IPS-18a (cell line): ENCODE results near the gene ESR2.

Experiments
- H3K27ac ChIP-seq: one replicate; pipeline ENCODE4 v1.5.1; 2013; ENCODE audit warnings: low read length
- H3K27me3 ChIP-seq: one replicate; pipeline ENCODE4 v1.6.1; 2013; ENCODE audit warnings: mild to moderate bottlenecking, low read length; ENCODE audit not compliant: control insufficient read depth, insufficient read depth
- H3K36me3 ChIP-seq: one replicate; pipeline ENCODE4 v1.6.1; 2013; ENCODE audit warnings: low read depth, low read length; ENCODE audit not compliant: control insufficient read depth
- H3K4me1 ChIP-seq: one replicate; pipeline ENCODE4 v1.6.1; 2013; ENCODE audit warnings: low read depth, low read length; ENCODE audit not compliant: control insufficient read depth
- H3K4me3 ChIP-seq: one replicate; pipeline ENCODE4 v1.5.1; 2013; ENCODE audit warnings: low read length
- H3K9ac ChIP-seq: one replicate; pipeline ENCODE4 v1.6.1; 2013; ENCODE audit warnings: mild to moderate bottlenecking, low read length, moderate library complexity
- H3K9me3 ChIP-seq: one replicate; pipeline ENCODE4 v1.6.1; 2013; ENCODE audit warnings: low read depth, low read length; ENCODE audit not compliant: control insufficient read depth

The ESR2 gene

DNA sequence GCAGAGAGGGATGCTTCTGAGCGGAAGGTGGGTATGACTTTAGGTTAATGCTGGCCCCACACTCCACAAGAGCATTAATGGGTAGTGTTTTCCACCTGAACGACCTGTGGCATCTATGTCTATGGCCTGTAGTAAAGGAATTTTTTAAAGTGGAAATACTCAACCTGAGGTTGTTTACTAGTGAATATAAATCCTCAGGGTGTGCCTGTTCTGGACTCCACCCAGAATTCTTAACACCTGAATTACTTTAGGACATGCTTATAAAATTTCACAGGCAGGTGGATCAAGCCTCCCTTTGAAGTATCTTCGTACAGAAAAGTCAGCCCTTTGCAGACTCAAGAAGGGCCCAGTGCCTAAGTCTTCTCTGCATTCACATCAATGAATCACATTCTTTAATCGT, 196.1 kb downstream of the ESR2 start:
- H3K4me3 ChIP-seq: no peak overlapping the region
- H3K9ac ChIP-seq: no peak overlapping the region
- H3K36me3 ChIP-seq: peaks cover 33% of the 10 kb centered on the region
- H3K4me1 ChIP-seq: no peaks in the 10 kb centered on the region
- H3K27ac ChIP-seq: no peak overlapping the region
- H3K27me3 ChIP-seq: no peaks in the 10 kb centered on the region
- no peaks in the 10 kb centered on the region for H3K9me3 ChIP-seq

DNA sequence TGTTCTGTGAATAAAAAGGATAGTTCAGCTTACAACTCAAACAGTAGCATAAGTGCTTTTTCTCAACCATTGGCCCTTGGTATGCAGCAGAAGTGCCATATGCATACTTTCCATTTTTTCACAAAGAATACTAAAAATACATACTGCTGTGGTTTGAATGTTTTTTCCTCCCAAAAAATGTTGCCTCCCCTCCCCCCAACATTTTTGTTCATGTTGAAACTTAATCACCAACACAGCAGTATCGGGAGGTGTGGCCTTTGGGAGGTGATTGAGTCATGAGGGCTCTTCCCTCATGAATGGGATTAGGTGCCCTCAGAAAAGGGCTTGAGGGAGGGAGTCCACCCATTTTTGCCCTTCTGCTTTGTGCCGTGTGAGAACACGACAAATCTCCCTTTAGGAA, 198.6 kb downstream of the ESR2 start:
- H3K36me3 ChIP-seq: peaks cover 38% of the 10 kb centered on the region
- H3K27me3 ChIP-seq: no peaks in the 10 kb centered on the region
- H3K9me3 ChIP-seq: no peaks in the 10 kb centered on the region
- peaks cover under 1% of the 10 kb centered on the region for H3K4me1 ChIP-seq
- no peak overlapping the region for H3K9ac ChIP-seq
- H3K4me3 ChIP-seq: no peak overlapping the region
- no peak overlapping the region for H3K27ac ChIP-seq

DNA sequence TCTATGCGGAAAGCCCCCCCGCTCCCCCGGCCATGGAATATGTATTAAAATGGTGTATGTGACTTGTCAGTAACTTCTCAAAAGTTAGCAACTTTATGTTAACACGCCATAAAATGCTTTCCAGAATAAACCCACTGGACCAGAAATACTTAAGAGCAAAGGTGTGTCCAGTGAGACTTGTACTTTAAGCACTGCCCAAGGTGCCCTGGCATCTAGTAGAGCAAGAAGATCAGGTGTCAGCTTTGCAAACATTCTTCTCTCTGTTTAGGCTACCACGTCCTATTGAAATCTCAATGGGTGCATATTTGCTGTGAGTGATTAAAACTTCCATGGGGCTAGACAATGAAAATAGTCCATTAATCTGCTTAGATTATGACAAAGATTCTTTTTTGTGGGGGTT, 201.2 kb downstream of the ESR2 start:
- peaks cover 12% of the 10 kb centered on the region for H3K4me1 ChIP-seq

DNA sequence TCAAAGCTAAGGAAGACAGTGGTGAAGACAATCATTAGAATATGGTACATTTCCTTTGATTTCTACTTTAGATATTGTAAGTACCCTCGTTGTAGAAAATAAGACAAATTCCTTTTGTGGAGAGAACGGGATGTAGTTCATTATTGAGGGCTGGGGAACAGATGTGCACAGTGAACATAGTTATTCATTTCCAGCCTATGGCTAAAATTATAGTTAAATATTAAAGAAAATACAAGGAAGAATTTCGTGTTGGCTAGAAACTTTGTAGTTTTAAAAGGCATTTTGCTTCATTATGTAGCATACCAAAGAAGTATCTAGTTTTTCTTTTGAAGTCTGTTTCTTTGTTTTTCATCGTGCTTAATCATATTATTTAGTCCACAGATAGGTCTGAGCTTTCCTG, 201.8 kb downstream of the ESR2 start:
- Histone ChIP-seq H3K9me3 (no peaks in the 10 kb centered on the region), H3K27ac (no peak overlapping the region), H3K4me1 (peaks cover 12% of the 10 kb centered on the region), H3K36me3 (peaks cover 27% of the 10 kb centered on the region), H3K4me3 (no peak overlapping the region), H3K27me3 (no peaks in the 10 kb centered on the region), H3K9ac (no peak overlapping the region)

More for the DNA sequence above, 201.2 kb downstream of the ESR2 start:
- H3K9me3 ChIP-seq: no peaks in the 10 kb centered on the region
- no peak overlapping the region for H3K9ac ChIP-seq
- no peak overlapping the region for H3K4me3 ChIP-seq
- H3K27me3 ChIP-seq: no peaks in the 10 kb centered on the region
- peaks cover 25% of the 10 kb centered on the region for H3K36me3 ChIP-seq
- no peak overlapping the region for H3K27ac ChIP-seq

DNA sequence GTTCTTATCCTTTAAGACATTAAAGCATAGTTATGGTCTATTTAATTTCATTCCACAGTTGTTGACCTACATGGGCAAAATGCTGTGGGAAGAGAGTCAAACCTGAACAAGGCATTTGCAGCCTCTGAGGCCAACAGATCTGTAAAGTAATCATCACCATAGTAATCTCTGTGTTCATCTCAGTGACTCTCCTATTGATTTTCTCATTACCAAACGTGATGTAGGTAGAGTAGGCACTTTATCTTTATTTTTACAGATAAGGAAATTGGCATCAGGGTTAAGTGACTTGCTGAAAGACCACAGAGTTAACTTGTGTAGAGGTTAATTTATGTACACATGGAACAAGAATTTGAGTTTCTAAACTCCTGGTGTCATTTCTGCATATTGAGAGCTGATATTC, 203.0 kb downstream of the ESR2 start:
- Histone ChIP-seq H3K36me3 (peaks cover 15% of the 10 kb centered on the region), H3K27ac (no peak overlapping the region), H3K4me1 (peaks cover 12% of the 10 kb centered on the region), H3K4me3 (no peak overlapping the region), H3K27me3 (no peaks in the 10 kb centered on the region), H3K9me3 (no peaks in the 10 kb centered on the region), H3K9ac (no peak overlapping the region)

DNA sequence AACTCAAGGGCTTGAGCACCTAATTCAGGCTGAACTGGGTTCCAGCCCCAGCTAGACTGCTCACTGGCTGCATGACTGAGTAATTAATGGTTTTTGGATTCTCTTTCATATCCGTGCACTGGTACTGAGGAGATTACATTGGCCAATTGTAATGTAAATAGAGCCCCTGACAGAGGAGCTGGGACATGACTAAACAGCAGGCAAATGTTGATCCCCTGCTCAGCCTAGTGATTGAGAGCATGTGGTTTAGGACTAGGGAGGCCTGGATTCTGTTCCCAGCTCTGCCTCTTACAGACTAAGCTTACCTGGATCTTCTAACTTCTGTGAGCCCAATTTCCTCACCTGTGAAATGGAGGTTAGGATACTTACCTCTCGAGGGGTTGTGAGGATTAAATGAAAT, 204.3 kb downstream of the ESR2 start:
- H3K27ac ChIP-seq: peak overlapping the region; percentile 51
- H3K4me1 ChIP-seq: peaks cover 12% of the 10 kb centered on the region
- no peak overlapping the region for H3K4me3 ChIP-seq
- H3K9me3 ChIP-seq: no peaks in the 10 kb centered on the region
- H3K36me3 ChIP-seq: peaks cover 15% of the 10 kb centered on the region
- no peaks in the 10 kb centered on the region for H3K27me3 ChIP-seq
- H3K9ac ChIP-seq: no peak overlapping the region

DNA sequence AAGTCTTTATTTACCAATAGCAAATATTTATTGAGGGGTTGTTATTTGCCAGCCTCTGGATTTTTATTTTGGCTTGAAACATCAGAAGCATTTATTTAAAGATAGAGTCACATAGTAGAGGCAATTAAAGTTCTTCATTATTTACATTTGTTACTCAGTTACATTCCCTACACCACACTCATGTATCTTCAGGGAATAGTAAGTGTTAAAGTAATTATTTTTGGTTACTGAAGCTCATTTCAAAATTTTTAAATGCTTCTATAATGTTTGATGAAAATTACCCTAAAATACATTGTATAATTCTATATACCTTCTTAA, 205.6 kb downstream of the ESR2 start:
- H3K36me3 ChIP-seq: peaks cover 20% of the 10 kb centered on the region
- no peaks in the 10 kb centered on the region for H3K27me3 ChIP-seq
- H3K4me1 ChIP-seq: peaks cover 12% of the 10 kb centered on the region
- no peak overlapping the region for H3K4me3 ChIP-seq
- H3K9me3 ChIP-seq: no peaks in the 10 kb centered on the region
- no peak overlapping the region for H3K27ac ChIP-seq
- no peak overlapping the region for H3K9ac ChIP-seq

DNA sequence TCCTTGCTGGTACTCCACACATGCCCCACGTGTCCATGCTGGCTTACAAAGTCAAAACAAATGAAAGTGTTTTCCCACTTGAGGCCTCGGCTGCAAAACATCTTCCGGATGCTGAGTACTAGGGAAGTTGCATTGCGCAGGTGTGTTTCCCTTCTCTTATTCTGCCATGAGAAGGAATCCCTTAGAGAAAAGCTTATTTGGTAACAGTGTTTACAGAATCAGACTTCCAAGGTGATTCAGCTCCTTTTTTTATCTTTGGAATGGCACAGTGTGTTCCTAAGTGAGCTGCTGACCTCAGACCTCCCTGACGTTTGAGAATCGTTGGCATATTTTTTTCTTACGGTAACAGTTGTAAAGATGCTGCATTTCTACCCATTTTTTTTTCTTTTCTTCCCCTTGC, 211.3 kb downstream of the ESR2 start:
- Histone ChIP-seq H3K27me3 (no peaks in the 10 kb centered on the region), H3K36me3 (peaks cover 25% of the 10 kb centered on the region), H3K9me3 (no peaks in the 10 kb centered on the region), H3K4me1 (no peaks in the 10 kb centered on the region), H3K9ac (no peak overlapping the region), H3K27ac (no peak overlapping the region), H3K4me3 (no peak overlapping the region)

DNA sequence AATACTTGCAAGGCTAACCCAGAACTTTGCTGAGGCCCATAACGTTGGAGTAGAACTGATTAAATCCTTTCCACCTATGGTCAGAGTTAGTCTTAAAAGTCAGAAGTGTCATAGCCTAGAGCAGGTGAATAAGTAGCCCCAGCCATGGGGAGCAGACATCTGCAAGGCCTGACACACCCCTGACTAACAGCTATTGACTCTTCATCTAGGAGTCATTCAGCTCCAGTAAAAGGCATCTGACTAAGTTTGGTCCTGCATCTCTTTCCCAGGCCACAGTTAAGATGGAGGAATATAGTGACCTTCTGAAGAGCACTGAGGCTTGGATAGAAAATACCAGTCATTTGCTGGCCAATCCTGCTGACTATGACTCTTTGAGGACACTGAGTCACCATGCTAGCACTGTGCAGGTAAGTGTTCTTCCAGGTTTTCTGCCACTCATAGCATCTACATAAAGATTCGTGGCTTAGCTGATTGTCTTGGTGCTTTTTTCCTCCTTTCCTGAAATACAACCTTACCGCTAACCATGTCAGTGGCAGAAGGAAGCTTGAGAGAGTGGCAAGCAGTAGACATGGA, 212.9 kb downstream of the ESR2 start:
- no peaks in the 10 kb centered on the region for H3K27me3 ChIP-seq
- H3K36me3 ChIP-seq: peaks cover 21% of the 10 kb centered on the region
- no peak overlapping the region for H3K27ac ChIP-seq
- no peak overlapping the region for H3K9ac ChIP-seq
- H3K4me3 ChIP-seq: no peak overlapping the region
- no peaks in the 10 kb centered on the region for H3K9me3 ChIP-seq
- no peaks in the 10 kb centered on the region for H3K4me1 ChIP-seq

DNA sequence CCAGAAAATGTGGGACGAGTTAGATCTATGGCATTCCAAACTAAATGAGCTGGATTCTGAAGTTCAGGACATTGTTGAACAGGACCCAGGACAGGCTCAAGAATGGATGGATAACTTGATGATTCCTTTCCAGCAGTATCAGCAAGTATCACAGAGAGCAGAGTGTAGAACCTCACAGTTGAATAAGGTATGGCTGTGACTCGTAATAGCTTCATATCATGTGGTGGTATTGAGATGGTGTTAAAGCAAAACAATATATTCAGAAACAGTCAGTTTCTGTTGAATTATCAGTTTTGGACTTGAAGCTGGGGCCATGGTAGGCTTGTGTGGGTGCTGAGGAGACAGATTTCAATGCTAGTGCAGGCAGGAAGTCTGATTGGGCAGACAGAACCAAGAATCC, 213.7 kb downstream of the ESR2 start:
- H3K36me3 ChIP-seq: peaks cover 21% of the 10 kb centered on the region
- H3K9ac ChIP-seq: no peak overlapping the region
- H3K4me3 ChIP-seq: no peak overlapping the region
- H3K27me3 ChIP-seq: no peaks in the 10 kb centered on the region
- H3K4me1 ChIP-seq: peaks cover 5% of the 10 kb centered on the region
- H3K27ac ChIP-seq: no peak overlapping the region
- no peaks in the 10 kb centered on the region for H3K9me3 ChIP-seq

DNA sequence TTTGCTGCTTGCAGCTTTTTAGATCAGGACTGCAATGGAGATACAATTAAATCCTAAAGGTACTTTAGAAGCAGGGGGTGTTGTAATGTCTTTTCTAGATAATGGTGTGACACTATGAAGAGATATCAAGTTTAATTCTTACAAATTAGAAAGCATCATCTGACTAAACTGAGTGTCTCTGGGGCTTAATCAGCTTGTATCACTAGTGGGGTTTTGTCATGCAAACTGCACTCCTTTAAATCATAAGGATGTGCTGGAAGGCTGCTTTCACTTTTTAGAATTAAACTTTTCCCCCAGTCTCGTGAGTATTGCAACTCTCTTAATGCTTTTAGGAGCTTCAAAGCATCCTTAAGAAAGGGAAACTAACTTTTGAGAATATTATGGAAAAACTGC, 218.6 kb downstream of the ESR2 start:
- H3K27me3 ChIP-seq: no peaks in the 10 kb centered on the region
- peaks cover 23% of the 10 kb centered on the region for H3K36me3 ChIP-seq
- H3K9me3 ChIP-seq: no peaks in the 10 kb centered on the region
- no peak overlapping the region for H3K27ac ChIP-seq
- peaks cover 14% of the 10 kb centered on the region for H3K4me1 ChIP-seq
- H3K4me3 ChIP-seq: no peak overlapping the region
- H3K9ac ChIP-seq: no peak overlapping the region

DNA sequence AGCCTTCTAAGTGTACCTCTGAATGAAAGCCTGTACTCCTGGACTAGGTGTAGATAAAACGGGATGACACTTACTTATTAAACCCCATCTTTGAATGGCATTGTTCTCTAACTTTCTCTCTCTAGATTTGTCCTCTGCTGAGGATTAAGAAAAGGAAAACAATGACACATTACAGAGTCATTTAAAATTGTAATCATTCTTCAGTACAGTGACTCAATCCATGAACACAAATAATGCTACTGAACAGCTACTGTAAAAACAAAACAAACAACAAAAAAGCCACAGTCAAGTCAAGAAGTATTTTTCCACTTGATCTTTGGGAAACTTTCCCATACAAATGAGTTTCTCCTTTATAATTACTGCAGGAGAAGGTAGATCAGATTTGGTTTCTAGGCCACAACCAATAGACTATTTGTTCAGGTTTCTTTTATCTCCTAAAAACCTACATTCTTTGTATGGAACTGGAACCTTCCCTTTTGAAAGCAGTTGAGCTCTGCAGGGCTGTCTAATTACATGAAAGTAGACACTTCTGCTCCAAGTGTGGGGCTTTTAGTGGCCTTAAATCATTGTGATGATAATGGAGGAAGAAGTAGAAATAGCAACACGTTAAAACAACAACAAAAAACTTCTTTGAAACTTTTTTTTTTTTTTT, 219.1 kb downstream of the ESR2 start:
- H3K4me3 ChIP-seq: no peak overlapping the region
- no peak overlapping the region for H3K9ac ChIP-seq
- peaks cover 18% of the 10 kb centered on the region for H3K36me3 ChIP-seq
- no peaks in the 10 kb centered on the region for H3K27me3 ChIP-seq
- H3K4me1 ChIP-seq: peaks cover 14% of the 10 kb centered on the region
- no peak overlapping the region for H3K27ac ChIP-seq
- H3K9me3 ChIP-seq: no peaks in the 10 kb centered on the region
